HepG2 (cell line): ENCODE measurements around the gene SCAMP3. TPM values are rescaled to one million over a fixed set of nuclear protein-coding genes. Genes with fewer than 3 reads are reported as not detected.

Experiments used
- CHD2 ChIP-seq: IDR thresholded peaks from 2 replicates; pipeline ENCODE4 v1.6.1; 2011; ENCODE audit warnings: low read depth, low read length, improper control_type of control experiment
- DMAP1 ChIP-seq: IDR thresholded peaks from 2 replicates; pipeline ENCODE4 v1.6.1; 2016
- LBX2 ChIP-seq: sonication (generic); formaldehyde crosslinking; IDR thresholded peaks from 2 replicates; pipeline ENCODE4 v1.5.0; 2020; ENCODE audit warnings: missing genetic modification reagents, mild to moderate bottlenecking, borderline replicate concordance
- PCBP1 ChIP-seq: fragments of 200-400 bp; formaldehyde crosslinking; IDR thresholded peaks from 2 replicates; pipeline ENCODE4 v1.6.1; 2017; ENCODE audit warnings: mild to moderate bottlenecking, low read depth, low read length, borderline replicate concordance
- PHB2 ChIP-seq: fragments of 450-650 bp; IDR thresholded peaks from 2 replicates; pipeline ENCODE4 v1.6.1; 2018; ENCODE audit not compliant: partially characterized antibody
- RBAK ChIP-seq: sonication (generic); formaldehyde crosslinking; IDR thresholded peaks from 2 replicates; pipeline ENCODE4 v1.5.1; 2020; ENCODE audit warnings: mild to moderate bottlenecking, missing genetic modification reagents
- RCOR2 ChIP-seq: IDR thresholded peaks from 2 replicates; pipeline ENCODE4 v1.6.1; 2016; ENCODE audit warnings: missing biosample characterization, missing genetic modification reagents
- RXRB ChIP-seq: IDR thresholded peaks from 2 replicates; pipeline ENCODE4 v1.6.1; 2016; ENCODE audit warnings: borderline replicate concordance, missing genetic modification reagents, missing compliant biosample characterization
- SOX13 ChIP-seq, 3 experiments: fragments of 450-650 bp in 1 of 3; sonication (generic) in 1 of 3; formaldehyde crosslinking in 1 of 3; IDR thresholded peaks in 2 of 3; conservative IDR thresholded peaks in 1 of 3; 2 replicates each; pipeline versions ENCODE4 v1.5.0 to v1.6.1; 2016 to 2020; ENCODE audit warnings: antibody characterized with exemption in 1 of 3, mild to moderate bottlenecking in 1 of 3, missing compliant biosample characterization in 1 of 3, missing genetic modification reagents in 1 of 3, moderate library complexity in 1 of 3
- SP5 ChIP-seq: IDR thresholded peaks from 2 replicates; pipeline ENCODE4 v1.6.1; 2016; ENCODE audit warnings: low read depth, borderline replicate concordance
- ZBED4 ChIP-seq: sonication (generic); formaldehyde crosslinking; IDR thresholded peaks from 2 replicates; pipeline ENCODE4 v1.4.0; 2020; ENCODE audit warnings: missing genetic modification reagents, borderline replicate concordance
- ZBTB3 ChIP-seq: sonication (generic); formaldehyde crosslinking; IDR thresholded peaks from 2 replicates; pipeline ENCODE4 v1.4.0; 2020; ENCODE audit warnings: low read depth, mild to moderate bottlenecking, moderate library complexity, missing genetic modification reagents, borderline replicate concordance
- ZEB1 ChIP-seq: IDR thresholded peaks from 2 replicates; pipeline ENCODE4 v1.6.1; 2012; ENCODE audit warnings: mild to moderate bottlenecking, low read depth, inconsistent platforms; ENCODE audit not compliant: insufficient replicate concordance
- ZKSCAN1 ChIP-seq: fragments of 150-350 bp; IDR thresholded peaks from 2 replicates; pipeline ENCODE4 v1.6.1; 2014; ENCODE audit warnings: low read length
- ZNF510 ChIP-seq: sonication (generic); formaldehyde crosslinking; IDR thresholded peaks from 2 replicates; pipeline ENCODE4 v1.4.0; 2020; ENCODE audit warnings: low read depth, mild to moderate bottlenecking, missing genetic modification reagents
- ZNF749 ChIP-seq: sonication (generic); formaldehyde crosslinking; IDR thresholded peaks from 2 replicates; pipeline ENCODE4 v1.8.0; 2022; ENCODE audit warnings: mild to moderate bottlenecking, missing genetic modification reagents, moderate library complexity, borderline replicate concordance
- ZNF770 ChIP-seq: sonication (generic); formaldehyde crosslinking; IDR thresholded peaks from 2 replicates; pipeline ENCODE4 v1.5.0; 2020; ENCODE audit warnings: mild to moderate bottlenecking, missing genetic modification reagents
- polyA plus RNA-seq, 8 experiments: library from polyadenylated mRNA; depleted of rRNA in 3 of 8; stranded (reverse) in 7 of 8; unstranded in 1 of 8; fragments of >200 nt; fragmentation: Illumina TruSeq in 4 of 8; extraction: Trizol in 4 of 8; gene quantifications; 2 replicates each; pipeline versions ENCODE4 v1.2.1 to v1.2.3, GENCODE V29; 2011 to 2016; ENCODE audit warnings: low read depth in 4 of 8, missing spikeins in 1 of 8, mixed read lengths in 1 of 8; ENCODE audit not compliant: insufficient read depth in 1 of 8
- total RNA-seq, 5 experiments: library from RNA; depleted of rRNA; stranded (reverse); fragments of >200 nt; fragmentation: Illumina TruSeq; extraction: Trizol; gene quantifications; 2 replicates each; pipeline ENCODE4 v1.2.3, GENCODE V29; 2016; ENCODE audit warnings: low read depth in 1 of 5
- TF ChIP-seq, protein P1 (sequence below): IDR thresholded peaks from 2 replicates; pipeline ENCODE4 v1.4.0; 2020; ENCODE audit warnings: mild to moderate bottlenecking, missing genetic modification reagents

SCAMP3 gene
- total and polyA plus RNA-seq, 2 of the 13 experiments (the other 11 are each of a cell fraction or from before 2014, with no cell fraction given), result 46.8 to 83.3 TPM

DNA sequence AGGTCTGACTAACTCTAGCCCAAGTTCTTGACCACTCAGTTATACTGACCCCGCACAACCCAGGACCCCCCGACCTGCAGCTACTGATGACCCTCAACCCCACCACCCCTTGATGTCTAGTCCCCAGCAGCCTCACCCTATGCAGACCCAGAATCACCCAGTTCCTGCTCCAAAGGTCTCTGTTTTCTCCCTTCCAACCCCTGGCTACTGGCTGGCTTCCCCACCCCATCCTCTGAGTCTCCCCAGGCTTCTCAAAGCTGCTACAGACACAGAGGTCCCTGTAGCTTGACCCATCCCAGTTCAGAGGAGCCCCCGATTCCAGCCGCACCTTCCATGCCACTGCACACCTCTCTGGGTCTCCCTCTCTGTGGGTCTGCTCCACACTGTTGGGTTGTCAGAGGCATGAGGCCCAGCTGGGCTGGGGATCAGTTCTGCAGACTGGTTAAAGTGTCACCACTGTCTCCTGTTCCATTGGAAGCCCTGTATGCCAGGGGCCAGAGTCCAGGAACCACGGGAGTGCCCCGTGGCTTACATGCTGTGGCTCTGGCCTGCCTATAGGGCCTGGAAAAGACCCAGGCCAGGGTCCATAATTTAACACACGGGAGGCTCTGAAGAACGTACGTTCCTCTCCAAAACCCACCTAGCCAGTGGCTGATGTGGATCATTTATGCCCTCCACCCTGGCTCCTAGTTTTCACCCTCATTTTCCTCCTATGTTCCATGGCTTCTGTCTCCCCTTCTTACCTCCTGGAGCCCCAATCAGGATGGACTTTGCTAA lies 38.6 kb upstream of the SCAMP3 start (continued):
- peak; percentile 89; the same call in 1 of the 2 replicates for TF ChIP-seq LBX2 (CRISPR knock-in tag)
- peak; percentile 78 for TF ChIP-seq RCOR2
- TF ChIP-seq CHD2, result no peak
- TF ChIP-seq ZKSCAN1, result no peak
- TF ChIP-seq ZBED4 (CRISPR knock-in tag), result peak; percentile 96
- no peak for TF ChIP-seq ZNF770
- no peak for TF ChIP-seq SOX13 (IDR thresholded peaks at IDR 0.05)
- peak in 1 of 2 experiments; percentile 69; a peak in 2 of 4 replicates for TF ChIP-seq SOX13 (CRISPR knock-in tag; conservative IDR thresholded peaks at IDR 0.05 in 1 of 2, IDR thresholded peaks at IDR 0.05 in 1 of 2)
- 0 out of 2 replicates have a peak, but pooled peaks have one; percentile 20 for TF ChIP-seq SP5 (CRISPR knock-in tag)
- peak; percentile 36; the same call in 1 of the 2 replicates for TF ChIP-seq ZBTB3 (CRISPR knock-in tag)
- no peak for TF ChIP-seq PHB2
- TF ChIP-seq ZNF510 (CRISPR knock-in tag), result 0 out of 2 replicates have a peak, but pooled peaks have one; percentile 73
- peak; percentile 85 for TF ChIP-seq RXRB
- peak; percentile 66 for TF ChIP-seq ZEB1
- TF ChIP-seq ZNF749 (CRISPR knock-in tag), result no peak
- peak; percentile 61 for TF ChIP-seq DMAP1 (CRISPR knock-in tag)
- no peak for TF ChIP-seq RBAK (CRISPR knock-in tag)
- TF ChIP-seq, protein P1, sequence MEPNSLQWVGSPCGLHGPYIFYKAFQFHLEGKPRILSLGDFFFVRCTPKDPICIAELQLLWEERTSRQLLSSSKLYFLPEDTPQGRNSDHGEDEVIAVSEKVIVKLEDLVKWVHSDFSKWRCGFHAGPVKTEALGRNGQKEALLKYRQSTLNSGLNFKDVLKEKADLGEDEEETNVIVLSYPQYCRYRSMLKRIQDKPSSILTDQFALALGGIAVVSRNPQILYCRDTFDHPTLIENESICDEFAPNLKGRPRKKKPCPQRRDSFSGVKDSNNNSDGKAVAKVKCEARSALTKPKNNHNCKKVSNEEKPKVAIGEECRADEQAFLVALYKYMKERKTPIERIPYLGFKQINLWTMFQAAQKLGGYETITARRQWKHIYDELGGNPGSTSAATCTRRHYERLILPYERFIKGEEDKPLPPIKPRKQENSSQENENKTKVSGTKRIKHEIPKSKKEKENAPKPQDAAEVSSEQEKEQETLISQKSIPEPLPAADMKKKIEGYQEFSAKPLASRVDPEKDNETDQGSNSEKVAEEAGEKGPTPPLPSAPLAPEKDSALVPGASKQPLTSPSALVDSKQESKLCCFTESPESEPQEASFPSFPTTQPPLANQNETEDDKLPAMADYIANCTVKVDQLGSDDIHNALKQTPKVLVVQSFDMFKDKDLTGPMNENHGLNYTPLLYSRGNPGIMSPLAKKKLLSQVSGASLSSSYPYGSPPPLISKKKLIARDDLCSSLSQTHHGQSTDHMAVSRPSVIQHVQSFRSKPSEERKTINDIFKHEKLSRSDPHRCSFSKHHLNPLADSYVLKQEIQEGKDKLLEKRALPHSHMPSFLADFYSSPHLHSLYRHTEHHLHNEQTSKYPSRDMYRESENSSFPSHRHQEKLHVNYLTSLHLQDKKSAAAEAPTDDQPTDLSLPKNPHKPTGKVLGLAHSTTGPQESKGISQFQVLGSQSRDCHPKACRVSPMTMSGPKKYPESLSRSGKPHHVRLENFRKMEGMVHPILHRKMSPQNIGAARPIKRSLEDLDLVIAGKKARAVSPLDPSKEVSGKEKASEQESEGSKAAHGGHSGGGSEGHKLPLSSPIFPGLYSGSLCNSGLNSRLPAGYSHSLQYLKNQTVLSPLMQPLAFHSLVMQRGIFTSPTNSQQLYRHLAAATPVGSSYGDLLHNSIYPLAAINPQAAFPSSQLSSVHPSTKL, result peak; percentile 86
- TF ChIP-seq PCBP1, result no peak
